Muscle layer of colon (tissue), 2 donors: ENCODE measurements around the gene RIMS1.

Source experiments
- H3K27ac ChIP-seq: one replicate; pipeline ENCODE4 v1.7.0; 2013; ENCODE audit warnings: low read depth, mild to moderate bottlenecking, low read length, moderate library complexity
- H3K27me3 ChIP-seq, 2 donors: one replicate each; pipeline ENCODE4 v1.7.0; 2013; ENCODE audit warnings: low read length in 2 of 2, mild to moderate bottlenecking in 2 of 2; ENCODE audit not compliant: insufficient read depth in 2 of 2, control insufficient read depth in 1 of 2
- H3K36me3 ChIP-seq: one replicate; pipeline ENCODE4 v1.7.0; 2013; ENCODE audit warnings: mild to moderate bottlenecking, low read length; ENCODE audit not compliant: insufficient read depth
- H3K4me1 ChIP-seq: one replicate; pipeline ENCODE4 v1.7.0; 2013; ENCODE audit warnings: mild to moderate bottlenecking, low read length; ENCODE audit not compliant: insufficient read depth
- H3K4me3 ChIP-seq, 2 donors: one replicate each; pipeline ENCODE4 v1.7.0; 2013; ENCODE audit warnings: low read length in 2 of 2, low read depth in 1 of 2, mild to moderate bottlenecking in 1 of 2, moderate library complexity in 1 of 2
- H3K9ac ChIP-seq: one replicate; pipeline ENCODE4 v1.7.0; 2013; ENCODE audit warnings: low read length
- H3K9me3 ChIP-seq: one replicate; pipeline ENCODE4 v1.7.0; 2013; ENCODE audit warnings: mild to moderate bottlenecking, low read length
- donor health status: abdominal sarcoma.
- donor health status: Adenocarcinoma of cecum.

The RIMS1 gene

GRCh38 chr6:72260489-72260888 is 374.1 kb downstream of the RIMS1 start:
- H3K9ac ChIP-seq = no peak overlapping the region
- no peak overlapping the region for H3K4me3 ChIP-seq
- H3K27me3 ChIP-seq = no peaks in the 10 kb centered on the region
- no peaks in the 10 kb centered on the region for H3K36me3 ChIP-seq
- no peaks in the 10 kb centered on the region for H3K4me1 ChIP-seq
- H3K27ac ChIP-seq = no peak overlapping the region
- H3K9me3 ChIP-seq = no peaks in the 10 kb centered on the region

- H3K9ac ChIP-seq = no peak overlapping the region
- H3K4me1 ChIP-seq = no peaks in the 10 kb centered on the region
- no peaks in the 10 kb centered on the region for H3K27me3 ChIP-seq
- H3K27ac ChIP-seq = no peak overlapping the region
- no peaks in the 10 kb centered on the region for H3K9me3 ChIP-seq
- H3K4me3 ChIP-seq = no peak overlapping the region
- H3K36me3 ChIP-seq = no peaks in the 10 kb centered on the region
Measured at GRCh38 chr6:72261554-72261953, 375.2 kb downstream of the RIMS1 start.

- Histone ChIP-seq H3K4me1 (no peaks in the 10 kb centered on the region), H3K9ac (no peak overlapping the region), H3K27me3 (no peaks in the 10 kb centered on the region), H3K9me3 (no peaks in the 10 kb centered on the region), H3K4me3 (no peak overlapping the region), H3K36me3 (no peaks in the 10 kb centered on the region), H3K27ac (no peak overlapping the region)
Measured at GRCh38 chr6:72262254-72262653, 375.9 kb downstream of the RIMS1 start.

- Histone ChIP-seq H3K4me3 (no peak overlapping the region), H3K4me1 (no peaks in the 10 kb centered on the region), H3K27me3 (no peaks in the 10 kb centered on the region), H3K9ac (no peak overlapping the region), H3K36me3 (no peaks in the 10 kb centered on the region), H3K9me3 (no peaks in the 10 kb centered on the region), H3K27ac (no peak overlapping the region)
Measured at GRCh38 chr6:72267470-72267869, 381.1 kb downstream of the RIMS1 start.

- Histone ChIP-seq H3K4me3 (no peak overlapping the region), H3K4me1 (no peaks in the 10 kb centered on the region), H3K27me3 (no peaks in the 10 kb centered on the region), H3K9ac (no peak overlapping the region), H3K27ac (no peak overlapping the region), H3K9me3 (no peaks in the 10 kb centered on the region), H3K36me3 (no peaks in the 10 kb centered on the region)
Measured at GRCh38 chr6:72271531-72271930, 385.2 kb downstream of the RIMS1 start.

GRCh38 chr6:72272958-72273357 is 386.6 kb downstream of the RIMS1 start:
- Histone ChIP-seq H3K9ac (no peak overlapping the region), H3K9me3 (no peaks in the 10 kb centered on the region), H3K4me3 (no peak overlapping the region), H3K27me3 (no peaks in the 10 kb centered on the region), H3K36me3 (no peaks in the 10 kb centered on the region), H3K27ac (no peak overlapping the region), H3K4me1 (no peaks in the 10 kb centered on the region)

GRCh38 chr6:72275888-72276287 is 389.5 kb downstream of the RIMS1 start:
- no peak overlapping the region for H3K9ac ChIP-seq
- no peak overlapping the region for H3K4me3 ChIP-seq
- H3K27ac ChIP-seq = no peak overlapping the region
- no peaks in the 10 kb centered on the region for H3K36me3 ChIP-seq
- no peaks in the 10 kb centered on the region for H3K4me1 ChIP-seq
- H3K27me3 ChIP-seq = no peaks in the 10 kb centered on the region
- no peaks in the 10 kb centered on the region for H3K9me3 ChIP-seq

- H3K4me1 ChIP-seq = no peaks in the 10 kb centered on the region
- no peak overlapping the region for H3K27ac ChIP-seq
- H3K9me3 ChIP-seq = no peaks in the 10 kb centered on the region
- no peaks in the 10 kb centered on the region for H3K27me3 ChIP-seq
- no peak overlapping the region for H3K9ac ChIP-seq
- no peak overlapping the region for H3K4me3 ChIP-seq
- no peaks in the 10 kb centered on the region for H3K36me3 ChIP-seq
Measured at GRCh38 chr6:72282201-72282600, 395.9 kb downstream of the RIMS1 start.

GRCh38 chr6:72283571-72283970 is 397.2 kb downstream of the RIMS1 start:
- Histone ChIP-seq H3K4me3 (no peak overlapping the region), H3K9me3 (no peaks in the 10 kb centered on the region), H3K27me3 (no peaks in the 10 kb centered on the region), H3K4me1 (no peaks in the 10 kb centered on the region), H3K27ac (no peak overlapping the region), H3K36me3 (no peaks in the 10 kb centered on the region), H3K9ac (no peak overlapping the region)

- Histone ChIP-seq H3K27me3 (no peaks in the 10 kb centered on the region), H3K27ac (no peak overlapping the region), H3K9me3 (no peaks in the 10 kb centered on the region), H3K4me1 (no peaks in the 10 kb centered on the region), H3K9ac (no peak overlapping the region), H3K36me3 (no peaks in the 10 kb centered on the region), H3K4me3 (no peak overlapping the region)
Measured at GRCh38 chr6:72286911-72287311, 400.6 kb downstream of the RIMS1 start.

- Histone ChIP-seq H3K4me1 (no peaks in the 10 kb centered on the region), H3K27me3 (no peaks in the 10 kb centered on the region), H3K36me3 (no peaks in the 10 kb centered on the region), H3K9ac (no peak overlapping the region), H3K9me3 (no peaks in the 10 kb centered on the region), H3K27ac (no peak overlapping the region), H3K4me3 (no peak overlapping the region)
Measured at GRCh38 chr6:72287801-72288200, 401.5 kb downstream of the RIMS1 start.

GRCh38 chr6:72288592-72288991 is 402.2 kb downstream of the RIMS1 start:
- Histone ChIP-seq H3K9me3 (no peaks in the 10 kb centered on the region), H3K27ac (no peak overlapping the region), H3K9ac (no peak overlapping the region), H3K4me1 (no peaks in the 10 kb centered on the region), H3K4me3 (no peak overlapping the region), H3K27me3 (no peaks in the 10 kb centered on the region), H3K36me3 (no peaks in the 10 kb centered on the region)
